NCI-H1436 (cell line): ENCODE data around the gene FBXL12.
"Not testable (repeated sequence)": the region's sequence is repeated elsewhere in the genome, so short reads cannot be mapped to it uniquely, and the experiment has no call there.

Source experiments
- DNase-seq: peaks from one replicate; lab custom pipeline; 2025; lab: John Stamatoyannopoulos, UW

FBXL12 gene

DNA sequence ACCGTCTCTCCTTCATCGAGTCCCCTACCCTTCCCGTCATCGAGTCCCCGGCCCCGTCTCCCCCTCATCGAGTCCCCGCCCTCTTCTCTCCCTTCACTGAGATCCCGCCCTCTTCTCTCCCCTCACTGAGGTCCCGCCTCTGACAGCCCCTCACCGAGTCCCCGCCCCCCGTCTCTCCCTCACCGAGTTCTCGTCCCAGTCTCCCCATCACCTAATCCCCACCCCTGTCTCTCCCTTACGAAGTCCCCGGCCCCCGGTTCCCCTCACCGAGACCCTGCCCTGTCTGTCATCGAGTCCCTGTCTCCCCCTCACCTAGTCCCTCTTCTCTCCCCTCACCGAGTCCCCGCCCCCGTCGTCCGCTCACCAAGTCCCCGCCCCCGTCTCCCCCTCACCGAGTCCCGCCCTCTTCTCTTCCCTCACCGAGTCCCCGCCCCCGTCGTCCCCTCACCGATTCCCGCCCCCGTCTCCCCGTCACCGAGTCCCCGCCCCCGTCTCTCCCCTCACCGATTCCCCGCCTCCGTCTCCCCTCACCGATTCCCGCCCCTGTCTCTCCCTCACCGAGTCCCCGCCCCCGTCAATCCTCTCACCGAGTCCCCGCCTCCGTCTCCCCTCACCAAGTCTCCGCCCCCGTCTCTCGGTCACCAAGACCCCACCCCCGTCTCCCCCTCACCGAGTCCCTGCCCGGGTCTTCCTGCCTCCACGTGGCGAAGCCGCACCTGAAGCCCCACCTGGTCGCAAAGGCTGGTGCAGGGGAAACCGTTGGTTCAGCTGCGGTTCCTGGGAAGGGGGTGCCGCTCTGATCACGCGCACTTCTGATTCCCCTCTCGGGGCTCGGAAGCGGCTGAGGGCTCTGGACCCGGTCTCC lies 26.4 kb downstream of the FBXL12 start:
- peak; percentile 99 for DNase-seq

GRCh38 chr19:9791552-9792205 lies 27.2 kb downstream of the FBXL12 start:
- peak; percentile 96 for DNase-seq

DNA sequence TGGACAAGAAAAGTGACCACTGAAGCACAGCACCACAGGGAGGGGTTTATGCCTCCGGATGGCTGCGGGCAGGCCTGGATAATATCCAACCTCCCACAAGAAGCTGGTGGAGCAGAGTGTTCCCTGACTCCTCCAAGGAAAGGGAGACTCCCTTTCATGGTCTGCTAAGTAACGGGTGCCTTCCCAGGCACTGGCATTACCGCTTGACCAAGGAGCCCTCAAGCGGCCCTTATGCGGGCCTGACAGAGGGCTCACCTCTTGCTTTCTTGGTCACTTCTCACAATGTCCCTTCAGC lies 27.9 kb downstream of the FBXL12 start:
- not testable (repeated sequence) for DNase-seq

DNA sequence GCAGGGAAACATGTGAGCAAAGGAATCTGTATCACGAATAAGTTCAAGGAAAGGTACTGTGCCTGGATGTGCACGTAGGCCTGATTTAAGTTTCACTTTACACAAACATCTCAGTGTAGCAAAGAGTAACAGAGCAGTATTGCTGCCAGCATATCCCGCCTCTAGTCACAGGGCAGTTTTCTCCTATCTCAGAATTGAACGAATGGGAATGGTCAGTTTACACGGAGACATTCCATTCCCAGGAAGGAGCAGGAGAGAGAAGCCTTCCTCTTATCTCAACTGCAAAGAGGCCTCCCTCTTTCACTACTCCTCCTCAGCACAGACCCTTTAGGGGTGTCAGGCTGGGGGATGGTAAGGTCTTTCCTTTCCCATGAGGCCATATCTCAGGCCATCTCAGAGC lies 29.3 kb downstream of the FBXL12 start:
- DNase-seq, result not testable (repeated sequence)

GRCh38 chr19:9789066-9789465 lies 29.8 kb downstream of the FBXL12 start:
- no peak for DNase-seq

DNA sequence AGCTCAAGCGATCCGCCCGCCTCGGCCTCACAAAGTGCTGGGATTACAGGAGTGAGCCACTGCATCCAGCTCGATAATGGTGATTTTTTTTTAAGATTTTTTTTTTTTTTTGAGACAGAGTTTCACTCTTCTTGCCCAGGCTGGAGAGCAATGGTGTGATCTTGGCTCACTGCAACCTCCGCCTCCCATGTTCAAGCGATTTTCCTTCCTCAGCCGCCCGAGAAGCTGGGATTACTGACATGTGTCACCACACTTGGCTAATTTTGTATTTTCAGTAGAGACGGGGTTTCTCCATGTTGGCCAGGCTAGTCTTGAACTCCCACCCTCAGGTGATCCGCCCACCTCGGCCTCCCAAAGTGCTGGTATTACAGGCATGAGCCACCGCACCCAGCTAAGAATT lies 30.3 kb downstream of the FBXL12 start:
- not testable (repeated sequence) for DNase-seq

DNA sequence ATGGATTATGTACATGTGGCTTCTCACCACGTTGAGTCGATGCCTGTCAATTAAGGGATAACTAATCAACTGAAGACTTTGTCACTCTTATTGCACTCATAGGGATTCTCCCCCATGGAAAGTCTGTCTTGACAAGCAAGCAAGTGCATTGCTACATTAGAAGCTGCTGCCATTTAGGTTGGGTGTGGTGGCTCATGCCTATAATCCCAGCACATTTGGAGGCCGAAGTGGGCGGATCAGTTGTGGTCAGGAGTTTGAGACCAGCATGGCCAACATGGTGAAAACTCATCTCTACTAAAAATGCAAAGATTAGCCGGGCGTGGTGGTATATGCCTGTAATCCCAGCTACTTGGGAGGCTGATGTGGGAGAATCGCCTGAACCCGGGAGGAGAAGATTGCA lies 32.1 kb downstream of the FBXL12 start:
- DNase-seq, result no peak

DNA sequence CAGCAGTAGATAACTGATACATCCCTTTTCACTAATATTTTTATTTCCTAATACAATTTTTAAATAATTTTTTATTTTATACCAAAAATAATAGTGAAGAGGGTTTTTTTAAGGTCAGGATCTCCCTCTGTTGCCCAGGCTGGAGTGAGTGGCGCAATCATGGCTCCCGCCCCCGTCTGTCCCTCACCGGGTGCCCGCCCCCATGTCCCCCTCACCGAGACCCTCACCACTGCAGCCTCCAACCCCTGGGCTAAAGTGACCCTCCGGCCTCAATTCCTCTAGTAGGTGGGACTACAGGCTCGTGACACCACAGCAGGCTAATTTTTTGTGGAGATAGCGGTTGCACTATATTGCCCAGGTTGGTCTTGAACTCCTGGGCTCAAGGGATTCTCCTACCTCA lies 32.5 kb downstream of the FBXL12 start:
- DNase-seq, result no peak

GRCh38 chr19:9785367-9786331 lies 33.2 kb downstream of the FBXL12 start:
- DNase-seq, result peak; percentile 97

- not testable (repeated sequence) for DNase-seq
Observed at GRCh38 chr19:9784163-9784496, 34.7 kb downstream of the FBXL12 start.

DNA sequence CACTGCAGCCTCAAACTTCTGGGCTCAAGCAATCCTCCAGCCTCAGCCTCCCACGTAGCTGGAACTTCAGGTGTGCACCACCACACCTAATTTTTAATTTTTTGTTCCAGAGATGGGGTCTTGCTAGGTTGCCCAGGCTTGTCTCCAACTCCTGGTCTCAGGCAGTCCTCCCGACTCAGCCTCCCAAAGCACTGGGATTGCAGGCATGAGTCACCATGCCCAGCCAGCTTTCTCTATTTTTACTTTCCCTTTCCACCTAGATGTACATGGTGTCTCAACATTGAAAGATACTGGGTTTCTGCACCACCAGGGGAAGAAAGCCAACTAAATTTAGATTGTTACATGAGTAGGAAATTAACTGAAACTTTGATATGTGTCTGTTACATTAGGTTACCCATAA lies 36.5 kb downstream of the FBXL12 start:
- no peak for DNase-seq

DNA sequence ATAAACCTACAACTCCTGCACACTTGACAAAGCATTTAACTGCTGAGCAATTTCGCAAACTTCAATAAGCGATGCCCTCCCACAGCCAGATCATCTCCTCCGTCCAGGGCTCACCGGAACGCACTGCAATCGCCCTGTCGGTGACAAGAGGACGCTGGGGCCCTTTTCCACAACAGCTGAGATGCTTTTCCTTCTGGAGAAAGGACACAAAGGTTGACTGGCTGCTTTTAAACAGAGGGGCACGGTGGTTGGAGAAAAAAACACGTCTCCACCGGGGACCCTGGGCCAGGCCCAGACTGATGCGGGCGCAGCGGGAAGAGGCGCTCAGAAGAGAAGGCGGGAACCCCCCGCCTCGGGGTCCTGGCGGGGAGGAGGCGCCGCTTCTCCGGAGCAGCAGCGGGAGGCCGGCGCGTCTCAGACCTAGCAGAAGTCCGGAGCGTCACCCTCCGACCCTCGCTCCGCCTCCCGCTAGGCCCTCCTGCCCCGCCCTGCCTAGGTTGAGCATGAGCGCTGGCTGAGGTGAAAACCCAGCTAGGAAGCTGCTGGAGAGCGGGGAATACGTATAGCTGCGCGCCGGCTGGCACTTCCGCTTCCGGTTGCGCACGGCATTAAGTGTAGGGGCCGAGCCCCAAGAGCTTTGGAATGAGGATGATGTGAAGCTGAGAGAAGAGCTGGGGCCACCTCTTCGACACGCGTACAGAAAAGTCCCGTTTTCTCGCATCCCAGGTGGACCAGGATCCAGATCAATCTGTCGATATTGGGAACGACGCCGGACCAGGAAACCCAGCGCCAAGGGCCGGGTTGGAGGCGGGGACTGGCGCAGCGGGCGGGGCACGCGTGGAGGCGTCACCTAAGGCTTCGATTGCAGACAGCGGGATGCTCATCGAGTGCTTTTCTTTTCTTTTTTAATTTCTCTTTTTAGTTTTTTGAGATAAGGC lies 50.4 kb downstream of the FBXL12 start, which contains the start of gene ZNF846:
TSS of gene ZNF846 (minus strand) at position 564 of the 938 bp plus-strand sequence. CDS start 3,788 bp downstream, outside the sequence.
- peak; percentile 92 for DNase-seq
